Breast epithelium (tissue), 4 donors: ENCODE results near the gene CACNA1H. TPM values are rescaled to one million over a fixed set of nuclear protein-coding genes. Genes with fewer than 3 reads are reported as not detected.
"Not testable (repeated sequence)": the region's sequence is repeated elsewhere in the genome, so short reads cannot be mapped to it uniquely, and the experiment has no call there.

Experiments
- DNase-seq, 2 donors: peaks; one replicate each; pipeline ENCODE4 v3.0.0-alpha.2; 2019; ENCODE audit warnings: low spot score in 2 of 2
- H3K27ac ChIP-seq, 2 donors: fragments of 200-600 bp; sonication (generic) in 1 of 2; one replicate each; pipeline ENCODE4 v1.5.1; 2016 to 2019; ENCODE audit warnings: mild to moderate bottlenecking in 1 of 2
- H3K27me3 ChIP-seq, 2 donors: fragments of 200-600 bp; sonication (generic) in 1 of 2; one replicate each; pipeline versions ENCODE4 v1.5.1 to v1.6.0; 2017 to 2019; ENCODE audit warnings: control low read depth in 1 of 2, mild to moderate bottlenecking in 1 of 2
- H3K36me3 ChIP-seq: fragments of 200-600 bp; one replicate; pipeline ENCODE4 v1.5.1; 2019
- H3K4me1 ChIP-seq, 2 donors: fragments of 200-600 bp; sonication (generic); one replicate each; pipeline ENCODE4 v1.5.1; 2016 to 2019; ENCODE audit warnings: control low read depth in 1 of 2
- H3K4me3 ChIP-seq, 3 donors: fragments of 200-600 bp; sonication (generic); 1 replicate in 2 of 3; 2 replicates in 1 of 3; pipeline ENCODE4 v1.5.1; 2016 to 2019; ENCODE audit warnings: mild to moderate bottlenecking in 3 of 3, moderate library complexity in 2 of 3
- H3K9me3 ChIP-seq, 2 donors: fragments of 200-600 bp; sonication (generic) in 1 of 2; one replicate each; pipeline ENCODE4 v1.5.1; 2016 to 2019; ENCODE audit warnings: control low read depth in 1 of 2
- CTCF ChIP-seq, 3 donors: fragments of 450-650 bp; IDR thresholded peaks; one replicate each; pipeline ENCODE4 v1.5.1; 2016 to 2017; ENCODE audit warnings: antibody characterized with exemption in 3 of 3, mild to moderate bottlenecking in 3 of 3, moderate library complexity in 3 of 3
- POLR2A ChIP-seq: fragments of 450-650 bp; IDR thresholded peaks from one replicate; pipeline ENCODE4 v1.6.1; 2016; ENCODE audit warnings: antibody characterized with exemption, mild to moderate bottlenecking, moderate library complexity
- POLR2AphosphoS5 ChIP-seq, 3 donors: sonication (generic); formaldehyde crosslinking; IDR thresholded peaks; one replicate each; pipeline ENCODE4 v1.6.1; 2017; ENCODE audit warnings: antibody characterized with exemption in 3 of 3
- intact Hi-C: fragments of 100-400 bp; cut with DNase I; formaldehyde crosslinking; loops from one replicate; pipeline ENCODE4 v1.15.1; 2023; ENCODE audit warnings: low total_unique reads
- total RNA-seq, 3 donors: library from RNA; depleted of rRNA; stranded (reverse); fragments of >200 nt; gene quantifications; one replicate each; pipeline ENCODE4 v1.1.0, GENCODE V29; 2016

The CACNA1H gene
- total RNA-seq, 3 donors from 2014 or later = 1.6 to 2.5 (median 2.2) TPM

- H3K27me3 ChIP-seq = peaks cover 0 to 33% of the 10 kb centered on the region in 2 donors
- no peaks in the 10 kb centered on the region for H3K4me1 ChIP-seq
- no peak within 1 kb of the TSS for H3K27ac ChIP-seq
- intact Hi-C loops = no loop called here
- TF ChIP-seq POLR2A (no peak), POLR2AphosphoS5 (IDR thresholded peaks at IDR 0.05) (no peak), CTCF (IDR thresholded peaks at IDR 0.05) (no peak)
- H3K4me3 ChIP-seq = no peak within 1 kb of the TSS
- DNase-seq = no peak
- no peaks in the 10 kb centered on the region for H3K36me3 ChIP-seq
- H3K9me3 ChIP-seq = no peaks in the 10 kb centered on the region
Observed at GRCh38 chr16:1225051-1225451, 72.1 kb downstream of the CACNA1H start, which contains the start of gene TPSG1. Gene TPSG1 (minus strand): TSS chr16:1225268. CDS start chr16:1225252, 16 bp downstream.

- DNase-seq, intact Hi-C loops, H3K27ac ChIP-seq: not testable (repeated sequence)
Observed at GRCh38 chr16:1225728-1226311, 72.9 kb downstream of the CACNA1H start.

GRCh38 chr16:1226692-1227091 lies 73.8 kb downstream of the CACNA1H start:
- H3K9me3 ChIP-seq, DNase-seq, H3K4me3 ChIP-seq, H3K36me3 ChIP-seq, H3K27ac ChIP-seq, H3K4me1 ChIP-seq, intact Hi-C loops: not testable (repeated sequence)
- H3K27me3 ChIP-seq = peaks cover 0 to 21% of the 10 kb centered on the region in 2 donors

More at GRCh38 chr16:1225728-1226311, 72.9 kb downstream of the CACNA1H start:
- H3K27me3 ChIP-seq = peaks cover 0 to 25% of the 10 kb centered on the region in 2 donors
- H3K36me3 ChIP-seq, H3K4me3 ChIP-seq, H3K9me3 ChIP-seq, H3K4me1 ChIP-seq: not testable (repeated sequence)

- DNase-seq, H3K4me1 ChIP-seq, intact Hi-C loops, H3K36me3 ChIP-seq, H3K27me3 ChIP-seq, H3K4me3 ChIP-seq, H3K9me3 ChIP-seq, H3K27ac ChIP-seq: not testable (repeated sequence)
Observed at GRCh38 chr16:1228227-1228626, 75.3 kb downstream of the CACNA1H start.

- intact Hi-C loops, H3K27ac ChIP-seq, H3K9me3 ChIP-seq, H3K4me1 ChIP-seq, DNase-seq, H3K36me3 ChIP-seq, H3K27me3 ChIP-seq, H3K4me3 ChIP-seq: not testable (repeated sequence)
Observed at GRCh38 chr16:1229476-1229875, 76.6 kb downstream of the CACNA1H start.

- H3K27me3 ChIP-seq, H3K4me1 ChIP-seq, H3K27ac ChIP-seq, H3K36me3 ChIP-seq, H3K4me3 ChIP-seq, DNase-seq, intact Hi-C loops, H3K9me3 ChIP-seq: not testable (repeated sequence)
Observed at GRCh38 chr16:1230084-1230470, 77.2 kb downstream of the CACNA1H start, which contains the start of gene TPSB2. Gene TPSB2 (minus strand): TSS chr16:1230184. CDS start chr16:1229951, 233 bp downstream.

GRCh38 chr16:1230471-1231212 lies 77.7 kb downstream of the CACNA1H start:
- H3K9me3 ChIP-seq, intact Hi-C loops, H3K4me3 ChIP-seq, H3K36me3 ChIP-seq, DNase-seq, H3K27ac ChIP-seq, H3K27me3 ChIP-seq, H3K4me1 ChIP-seq: not testable (repeated sequence)

- intact Hi-C loops, DNase-seq, H3K4me3 ChIP-seq, H3K9me3 ChIP-seq, H3K27ac ChIP-seq, H3K27me3 ChIP-seq, H3K36me3 ChIP-seq, H3K4me1 ChIP-seq: not testable (repeated sequence)
Observed at GRCh38 chr16:1231301-1231700, 78.4 kb downstream of the CACNA1H start.

- H3K4me1 ChIP-seq, DNase-seq, H3K27ac ChIP-seq, H3K9me3 ChIP-seq, H3K36me3 ChIP-seq, H3K27me3 ChIP-seq, intact Hi-C loops, H3K4me3 ChIP-seq: not testable (repeated sequence)
Observed at GRCh38 chr16:1232049-1232748, 79.3 kb downstream of the CACNA1H start.

GRCh38 chr16:1236659-1237058 lies 83.8 kb downstream of the CACNA1H start:
- intact Hi-C loops, H3K4me1 ChIP-seq, DNase-seq, H3K9me3 ChIP-seq, H3K36me3 ChIP-seq, H3K27me3 ChIP-seq, H3K4me3 ChIP-seq, H3K27ac ChIP-seq: not testable (repeated sequence)
